Measurements from ENCODE around the gene MAP2. TPM values are rescaled to one million over a fixed set of nuclear protein-coding genes. Genes with fewer than 3 reads are reported as not detected.

The MAP2 gene
- total and polyA plus RNA-seq, 2 experiments from 2014 or later: 2.9 to 4.4 TPM

DNA sequence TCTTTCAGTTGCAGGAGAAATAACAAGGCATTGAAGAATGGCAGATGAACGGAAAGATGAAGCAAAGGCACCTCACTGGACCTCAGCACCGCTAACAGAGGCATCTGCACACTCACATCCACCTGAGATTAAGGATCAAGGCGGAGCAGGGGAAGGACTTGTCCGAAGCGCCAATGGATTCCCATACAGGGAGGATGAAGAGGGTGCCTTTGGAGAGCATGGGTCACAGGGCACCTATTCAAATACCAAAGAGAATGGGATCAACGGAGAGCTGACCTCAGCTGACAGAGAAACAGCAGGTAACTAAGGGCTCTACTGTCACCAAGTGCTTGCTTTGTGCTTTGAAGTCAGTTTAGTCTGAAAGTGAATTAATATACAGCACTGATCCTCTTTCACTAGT is 229.3 kb downstream of the MAP2 start (continued):
- no peak for TF ChIP-seq ETS1 (IDR thresholded peaks at IDR 0.05)
- TF ChIP-seq JUNB (IDR thresholded peaks at IDR 0.05; ENCODE audit: unreplicated experiment): no peak
- TF ChIP-seq ZNF331 (CRISPR knock-in tag; IDR thresholded peaks at IDR 0.05; ENCODE audit: low read depth): no peak
- TF ChIP-seq REST (IDR thresholded peaks at IDR 0.05; ENCODE audit: unreplicated experiment): no peak
- no peak for TF ChIP-seq POLR2AphosphoS5 (IDR thresholded peaks at IDR 0.05; ENCODE audit: low read depth)
- TF ChIP-seq CREB1 (CRISPR knock-in tag; IDR thresholded peaks at IDR 0.05; ENCODE audit: low read depth): no peak

GRCh38 chr2:209661286-209661894 is 237.5 kb downstream of the MAP2 start:
- peak overlapping the region; percentile 63 for H3K4me3 Mint-ChIP-seq

GRCh38 chr2:209662021-209662420 is 238.2 kb downstream of the MAP2 start:
- no peak overlapping the region for H3K4me3 ChIP-seq
- H3K27me3 Mint-ChIP-seq (ENCODE audit: insufficient read depth, low read depth, poor library complexity): peaks cover 3% of the 10 kb centered on the region
- no peaks in the 10 kb centered on the region for H3F3A ChIP-seq (replicated peaks; ENCODE audit: low read depth)
- no peaks in the 10 kb centered on the region for H3K27me3 ChIP-seq (ENCODE audit: insufficient read depth)
- no peaks in the 10 kb centered on the region for H3K79me2 ChIP-seq (replicated peaks; ENCODE audit: insufficient read depth)
- peaks cover 36% of the 10 kb centered on the region for H3K4me1 ChIP-seq (ENCODE audit: insufficient read depth)
- no peak overlapping the region for H2AFZ ChIP-seq
- H3K4me2 ChIP-seq: peak overlapping the region; percentile 56; the same call in 1 of the 2 replicates
- no peak for DNase-seq (ENCODE audit: low spot score)
- ATAC-seq: no peak
- no peaks in the 10 kb centered on the region for H4K20me1 ChIP-seq (replicated peaks; ENCODE audit: insufficient read depth)
- H3K27ac ChIP-seq (ENCODE audit: low read depth): no peak overlapping the region
- H3K27ac Mint-ChIP-seq: no peak overlapping the region
- peak overlapping the region; percentile 33; the same call in 2 of the 3 replicates for H3K4me3 Mint-ChIP-seq
- H3K4me1 Mint-ChIP-seq: peaks cover 34% of the 10 kb centered on the region
- TF ChIP-seq POLR2AphosphoS5 (IDR thresholded peaks at IDR 0.05; ENCODE audit: low read depth) (no peak), CREB1 (CRISPR knock-in tag; IDR thresholded peaks at IDR 0.05; ENCODE audit: low read depth) (no peak), EZH2phosphoT487 (IDR thresholded peaks at IDR 0.05; ENCODE audit: unreplicated experiment) (no peak), REST (IDR thresholded peaks at IDR 0.05; ENCODE audit: unreplicated experiment) (no peak), NANOG (IDR thresholded peaks at IDR 0.05; ENCODE audit: borderline replicate concordance) (no peak), ETS1 (IDR thresholded peaks at IDR 0.05) (no peak)
- no peaks in the 10 kb centered on the region for H3K36me3 Mint-ChIP-seq (ENCODE audit: low read depth)
- no peaks in the 10 kb centered on the region for H3K9me2 ChIP-seq (ENCODE audit: insufficient read depth)
- H3K36me3 ChIP-seq (ENCODE audit: insufficient read depth): no peaks in the 10 kb centered on the region
- H3K9me3 Mint-ChIP-seq: no peaks in the 10 kb centered on the region; the same call in 2 of the 3 replicates

More at GRCh38 chr2:209661286-209661894, 237.5 kb downstream of the MAP2 start:
- peak overlapping the region; percentile 56 for H3K4me2 ChIP-seq
- no peak overlapping the region for H3K27ac ChIP-seq (ENCODE audit: low read depth)
- peak overlapping the region; percentile 27 for H3K4me3 ChIP-seq
- H3F3A ChIP-seq (replicated peaks; ENCODE audit: low read depth): no peaks in the 10 kb centered on the region
- H3K9me2 ChIP-seq (ENCODE audit: insufficient read depth): no peaks in the 10 kb centered on the region
- ATAC-seq (peak; percentile 92), DNase-seq (ENCODE audit: low spot score) (peak; percentile 77)
- Mint-ChIP-seq H3K4me1 (peaks cover 30% of the 10 kb centered on the region), H3K27ac (peak overlapping the region; percentile 87; the same call in 1 of the 2 replicates), H3K27me3 (ENCODE audit: insufficient read depth, low read depth, poor library complexity) (peaks cover 3% of the 10 kb centered on the region), H3K9me3 (no peaks in the 10 kb centered on the region; the same call in 2 of the 3 replicates), H3K36me3 (ENCODE audit: low read depth) (no peaks in the 10 kb centered on the region)
- TF ChIP-seq ZNF331 (CRISPR knock-in tag; IDR thresholded peaks at IDR 0.05; ENCODE audit: low read depth) (no peak), EZH2 (IDR thresholded peaks at IDR 0.05; ENCODE audit: low read depth, unreplicated experiment) (no peak)
- no peaks in the 10 kb centered on the region for H3K36me3 ChIP-seq (ENCODE audit: insufficient read depth)
- H3K4me1 ChIP-seq (ENCODE audit: insufficient read depth): peaks cover 30% of the 10 kb centered on the region
- peak overlapping the region; percentile 63; the same call in 1 of the 2 replicates for H2AFZ ChIP-seq
- no peaks in the 10 kb centered on the region for H3K27me3 ChIP-seq (ENCODE audit: insufficient read depth)
- no peaks in the 10 kb centered on the region for H4K20me1 ChIP-seq (replicated peaks; ENCODE audit: insufficient read depth)
- no peaks in the 10 kb centered on the region for H3K79me2 ChIP-seq (replicated peaks; ENCODE audit: insufficient read depth)

Measured in GM23338 (cell line).